ENCODE data around the gene SLC43A2. TPM values are rescaled to one million over a fixed set of nuclear protein-coding genes. Genes with fewer than 3 reads are reported as not detected.

The SLC43A2 gene
- total and polyA plus RNA-seq, 2 of the 13 experiments (the other 11 are each of a cell fraction or from before 2014, with no cell fraction given) = 7.3 to 20.0 TPM

GRCh38 chr17:1592751-1593629 is 35.6 kb downstream of the SLC43A2 start (continued):
- TF ChIP-seq ZNF503 (CRISPR knock-in tag; IDR thresholded peaks at IDR 0.05) (0 out of 2 replicates have a peak, but pooled peaks have one; percentile 29), ZC3H13 (CRISPR knock-in tag; IDR thresholded peaks at IDR 0.05) (no peak), FOXA3 (CRISPR knock-in tag; IDR thresholded peaks at IDR 0.05) (peak; percentile 53), TGIF2 (CRISPR knock-in tag; IDR thresholded peaks at IDR 0.05) (no peak), POLR2AphosphoS5 (IDR thresholded peaks at IDR 0.05; ENCODE audit: low read depth, low read length) (no peak), SIN3A (IDR thresholded peaks at IDR 0.05; ENCODE audit: borderline replicate concordance, low read depth, low read length) (no peak), ZBTB20 (CRISPR knock-in tag; IDR thresholded peaks at IDR 0.05; ENCODE audit: borderline replicate concordance, low read depth) (no peak), EEA1 (CRISPR knock-in tag; IDR thresholded peaks at IDR 0.05; ENCODE audit: borderline replicate concordance) (no peak), NR2F2 (IDR thresholded peaks at IDR 0.05; ENCODE audit: borderline replicate concordance, low read depth) (peak; percentile 50; the same call in 1 of the 2 replicates), ZNF746 (CRISPR knock-in tag; IDR thresholded peaks at IDR 0.05) (peak; percentile 69; the same call in 1 of the 2 replicates), FOSL1 (CRISPR knock-in tag; IDR thresholded peaks at IDR 0.05; ENCODE audit: borderline replicate concordance) (peak; percentile 73), SKI (IDR thresholded peaks at IDR 0.05; ENCODE audit: partially characterized antibody) (no peak), IKZF1 (IDR thresholded peaks at IDR 0.05) (no peak), DBP (CRISPR knock-in tag; IDR thresholded peaks at IDR 0.05; ENCODE audit: not compliant biosample characterization) (no peak), MZF1 (CRISPR knock-in tag; IDR thresholded peaks at IDR 0.05; ENCODE audit: borderline replicate concordance) (no peak), FUBP1 (CRISPR knock-in tag; IDR thresholded peaks at IDR 0.05; ENCODE audit: borderline replicate concordance) (no peak), ZNF710 (CRISPR knock-in tag; IDR thresholded peaks at IDR 0.05; ENCODE audit: borderline replicate concordance) (no peak), RBM22 (optimal IDR thresholded peaks at IDR 0.05; ENCODE audit: low read length) (no peak), GTF2F1 (IDR thresholded peaks at IDR 0.05; ENCODE audit: low read length) (no peak)

Measured in HepG2 (cell line).